Natural killer cell treated with Interleukin-12 subunit alpha and Interleukin-12 subunit beta and Interleukin-15 and Interleukin-18, amount 100 ng/mL, for 72 hours (primary cell): ENCODE data around the gene RFPL2. TPM values are rescaled to one million over a fixed set of nuclear protein-coding genes. Genes with fewer than 3 reads are reported as not detected.

ENCODE experiments used
- ATAC-seq, 2 donors: fragments of 150-1000 bp; cut with Tn5 transposase in 1 of 2; sonication (Bioruptor Pico), chemical (Tn5 transposase) in 1 of 2; 2 replicates each; pipeline ENCODE4 v1.10.0; 2021
- DNase-seq: peaks from one replicate; pipeline ENCODE4 v3.0.0; 2022; ENCODE audit warnings: low spot score
- H3K27ac Mint-ChIP-seq, 2 donors: 1 replicate in 1 of 2; 2 replicates in 1 of 2; pipeline ENCODE4 v1.8.0; 2022; ENCODE audit warnings: mixed read lengths in 2 of 2, mild to moderate bottlenecking in 1 of 2, moderate library complexity in 1 of 2
- H3K27me3 Mint-ChIP-seq, 2 donors: 1 replicate in 1 of 2; 2 replicates in 1 of 2; pipeline ENCODE4 v1.8.0; 2022; ENCODE audit warnings: mixed read lengths in 2 of 2
- H3K36me3 Mint-ChIP-seq: one replicate; pipeline ENCODE4 v1.8.0; 2022; ENCODE audit warnings: mixed read lengths
- H3K4me1 Mint-ChIP-seq, 2 donors: 1 replicate in 1 of 2; 2 replicates in 1 of 2; pipeline ENCODE4 v1.8.0; 2022; ENCODE audit warnings: low read depth in 2 of 2, mixed read lengths in 2 of 2, mild to moderate bottlenecking in 1 of 2
- H3K4me3 Mint-ChIP-seq: one replicate; pipeline ENCODE4 v1.8.0; 2022; ENCODE audit warnings: mixed read lengths
- H3K9me3 Mint-ChIP-seq: 2 replicates; pipeline ENCODE4 v1.8.0; 2022; ENCODE audit warnings: mixed read lengths
- total RNA-seq, 2 donors: library from RNA; stranded (reverse); gene quantifications; one replicate each; pipeline ENCODE4 v1.2.3, GENCODE V29; 2022

Gene RFPL2
- not detected for total RNA-seq

GRCh38 chr22:32204856-32205722, at the start of gene RFPL2:
TSS of gene RFPL2 (minus strand) at chr22:32205073. CDS start at chr22:32202451, 2,622 bp downstream.
- Mint-ChIP-seq H3K27me3 (peaks cover 7 to 26% of the 10 kb centered on the region in 2 donors), H3K4me1 (peaks cover 4 to 27% of the 10 kb centered on the region in 2 donors), H3K9me3 (no peaks in the 10 kb centered on the region), H3K36me3 (no peaks in the 10 kb centered on the region), H3K27ac (peak within 1 kb of the TSS in 1 of 2 donors; percentile 11), H3K4me3 (peak within 1 kb of the TSS; percentile 51)
- DNase-seq: no peak
- peak; percentile 56 to 82 for ATAC-seq

- no peak for DNase-seq
- H3K4me3 Mint-ChIP-seq: no peak overlapping the region
- H3K27ac Mint-ChIP-seq: no peak overlapping the region
- H3K4me1 Mint-ChIP-seq: no peaks in the 10 kb centered on the region
- no peak for ATAC-seq
- H3K36me3 Mint-ChIP-seq: no peaks in the 10 kb centered on the region
- H3K27me3 Mint-ChIP-seq: peaks cover 34 to 46% of the 10 kb centered on the region in 2 donors
- H3K9me3 Mint-ChIP-seq: no peaks in the 10 kb centered on the region
These were observed 44.4 kb upstream of the RFPL2 start for GRCh38 chr22:32249231-32249630.

- DNase-seq: no peak
- H3K27ac Mint-ChIP-seq: no peak overlapping the region
- H3K4me1 Mint-ChIP-seq: no peaks in the 10 kb centered on the region
- peaks cover 35 to 46% of the 10 kb centered on the region in 2 donors for H3K27me3 Mint-ChIP-seq
- H3K36me3 Mint-ChIP-seq: no peaks in the 10 kb centered on the region
- no peak for ATAC-seq
- H3K4me3 Mint-ChIP-seq: no peak overlapping the region
- no peaks in the 10 kb centered on the region for H3K9me3 Mint-ChIP-seq
These were observed 43.4 kb upstream of the RFPL2 start for GRCh38 chr22:32248276-32248675.

- peaks cover 34 to 47% of the 10 kb centered on the region in 2 donors for H3K27me3 Mint-ChIP-seq
These were observed 41.3 kb upstream of the RFPL2 start for GRCh38 chr22:32246166-32246565.

GRCh38 chr22:32245042-32245441, 40.2 kb upstream of the RFPL2 start:
- Mint-ChIP-seq H3K36me3 (no peaks in the 10 kb centered on the region), H3K27ac (no peak overlapping the region), H3K4me3 (no peak overlapping the region), H3K4me1 (no peaks in the 10 kb centered on the region), H3K9me3 (no peaks in the 10 kb centered on the region), H3K27me3 (peaks cover 32 to 43% of the 10 kb centered on the region in 2 donors)
- ATAC-seq (no peak), DNase-seq (no peak)

More at GRCh38 chr22:32246166-32246565, 41.3 kb upstream of the RFPL2 start:
- Mint-ChIP-seq H3K4me1 (no peaks in the 10 kb centered on the region), H3K9me3 (no peaks in the 10 kb centered on the region), H3K4me3 (no peak overlapping the region), H3K27ac (no peak overlapping the region), H3K36me3 (no peaks in the 10 kb centered on the region)
- no peak for ATAC-seq
- DNase-seq: no peak

- Mint-ChIP-seq H3K4me3 (no peak overlapping the region), H3K27me3 (peaks cover 29 to 38% of the 10 kb centered on the region in 2 donors), H3K36me3 (no peaks in the 10 kb centered on the region), H3K4me1 (no peaks in the 10 kb centered on the region), H3K27ac (no peak overlapping the region), H3K9me3 (no peaks in the 10 kb centered on the region)
- DNase-seq (no peak), ATAC-seq (no peak)
These were observed 39.7 kb upstream of the RFPL2 start for GRCh38 chr22:32244547-32244946.

GRCh38 chr22:32240461-32240860, 35.6 kb upstream of the RFPL2 start:
- Mint-ChIP-seq H3K27me3 (peaks cover 22 to 42% of the 10 kb centered on the region in 2 donors), H3K4me1 (no peaks in the 10 kb centered on the region), H3K27ac (no peak overlapping the region), H3K4me3 (no peak overlapping the region), H3K36me3 (no peaks in the 10 kb centered on the region), H3K9me3 (no peaks in the 10 kb centered on the region)
- ATAC-seq: no peak
- no peak for DNase-seq

GRCh38 chr22:32237906-32238305, 33.0 kb upstream of the RFPL2 start:
- H3K4me3 Mint-ChIP-seq: no peak overlapping the region
- H3K27me3 Mint-ChIP-seq: peaks cover 36 to 57% of the 10 kb centered on the region in 2 donors
- no peaks in the 10 kb centered on the region for H3K4me1 Mint-ChIP-seq
- no peak for DNase-seq
- no peaks in the 10 kb centered on the region for H3K9me3 Mint-ChIP-seq
- H3K36me3 Mint-ChIP-seq: no peaks in the 10 kb centered on the region
- H3K27ac Mint-ChIP-seq: no peak overlapping the region
- no peak for ATAC-seq

- Mint-ChIP-seq H3K27ac (no peak overlapping the region), H3K4me3 (no peak overlapping the region), H3K9me3 (no peaks in the 10 kb centered on the region), H3K4me1 (no peaks in the 10 kb centered on the region), H3K36me3 (no peaks in the 10 kb centered on the region), H3K27me3 (peaks cover 38 to 61% of the 10 kb centered on the region in 2 donors)
- ATAC-seq: no peak
- no peak for DNase-seq
These were observed 32.1 kb upstream of the RFPL2 start for GRCh38 chr22:32236970-32237369.

GRCh38 chr22:32233091-32233490, 28.2 kb upstream of the RFPL2 start:
- no peak overlapping the region for H3K4me3 Mint-ChIP-seq
- no peak overlapping the region for H3K27ac Mint-ChIP-seq
- no peaks in the 10 kb centered on the region for H3K4me1 Mint-ChIP-seq
- ATAC-seq: no peak
- peaks cover 31 to 55% of the 10 kb centered on the region in 2 donors for H3K27me3 Mint-ChIP-seq
- no peaks in the 10 kb centered on the region for H3K36me3 Mint-ChIP-seq
- no peak for DNase-seq
- H3K9me3 Mint-ChIP-seq: no peaks in the 10 kb centered on the region

GRCh38 chr22:32232191-32232830, 27.4 kb upstream of the RFPL2 start:
- Mint-ChIP-seq H3K4me3 (no peak overlapping the region), H3K27me3 (peaks cover 30 to 48% of the 10 kb centered on the region in 2 donors), H3K4me1 (no peaks in the 10 kb centered on the region), H3K9me3 (no peaks in the 10 kb centered on the region), H3K36me3 (no peaks in the 10 kb centered on the region), H3K27ac (no peak overlapping the region)
- ATAC-seq: no peak
- DNase-seq: no peak

GRCh38 chr22:32226326-32227104, 21.6 kb upstream of the RFPL2 start:
- no peaks in the 10 kb centered on the region for H3K36me3 Mint-ChIP-seq
- H3K9me3 Mint-ChIP-seq: no peaks in the 10 kb centered on the region
- no peaks in the 10 kb centered on the region for H3K4me1 Mint-ChIP-seq
- no peak overlapping the region for H3K4me3 Mint-ChIP-seq
- H3K27ac Mint-ChIP-seq: no peak overlapping the region
- H3K27me3 Mint-ChIP-seq: peaks cover 24 to 32% of the 10 kb centered on the region in 2 donors
- ATAC-seq: no peak
- DNase-seq: no peak

GRCh38 chr22:32222991-32223390, 18.1 kb upstream of the RFPL2 start:
- Mint-ChIP-seq H3K4me3 (no peak overlapping the region), H3K27ac (no peak overlapping the region), H3K9me3 (no peaks in the 10 kb centered on the region), H3K4me1 (no peaks in the 10 kb centered on the region), H3K36me3 (no peaks in the 10 kb centered on the region), H3K27me3 (peaks cover 18 to 28% of the 10 kb centered on the region in 2 donors)
- DNase-seq (no peak), ATAC-seq (no peak)
